ENCODE results near the gene RTP5. TPM values are rescaled to one million over a fixed set of nuclear protein-coding genes. Genes with fewer than 3 reads are reported as not detected.
"Not testable (repeated sequence)": the region's sequence is repeated elsewhere in the genome, so short reads cannot be mapped to it uniquely, and the experiment has no call there.

Gene RTP5
- total RNA-seq, 2 donors from 2014 or later: not detected

GRCh38 chr2:241904011-241904718 is 34.6 kb downstream of the RTP5 start:
- Histone ChIP-seq H3K4me3 (ENCODE audit: low read length) (no peak overlapping the region), H3K27me3 (ENCODE audit: control insufficient read depth, insufficient read depth, low read length, poor library complexity, severe bottlenecking) (no peaks in the 10 kb centered on the region), H3K27ac (ENCODE audit: low read depth, low read length) (no peak overlapping the region), H3K9ac (ENCODE audit: extremely low read depth, low read length, poor library complexity, severe bottlenecking) (no peak overlapping the region), H3K36me3 (ENCODE audit: control insufficient read depth, insufficient read depth, low read length) (no peaks in the 10 kb centered on the region), H3K9me3 (ENCODE audit: control insufficient read depth, low read length) (no peaks in the 10 kb centered on the region), H3K4me1 (ENCODE audit: control insufficient read depth, insufficient read depth, low read length) (peaks cover 5% of the 10 kb centered on the region)
- H3K27ac Mint-ChIP-seq: no peak overlapping the region
- WGBS, 2 experiments (ENCODE audit: insufficient coverage in 1 of 2, insufficient read length in 1 of 2): 92 to 94% methylated on average over 15 to 19 of the region's 19 CpGs
- H3K27me3 Mint-ChIP-seq (ENCODE audit: insufficient read depth): no peaks in the 10 kb centered on the region
- H3K9me3 Mint-ChIP-seq: no peaks in the 10 kb centered on the region
- H3K36me3 Mint-ChIP-seq (ENCODE audit: low read depth): no peaks in the 10 kb centered on the region
- no peak overlapping the region for H3K4me3 Mint-ChIP-seq
- no peak for TF ChIP-seq CTCF (conservative IDR thresholded peaks at IDR 0.05)
- DNase-seq: peak; percentile 41
- peaks cover 15% of the 10 kb centered on the region for H3K4me1 Mint-ChIP-seq

- H3K27me3 ChIP-seq (ENCODE audit: control insufficient read depth, insufficient read depth, low read length, poor library complexity, severe bottlenecking): no peaks in the 10 kb centered on the region
- H3K36me3 Mint-ChIP-seq (ENCODE audit: low read depth): no peaks in the 10 kb centered on the region
- WGBS, 2 experiments (ENCODE audit: insufficient coverage in 1 of 2, insufficient read length in 1 of 2): 90 to 95% methylated on average over 16 to 29 of the region's 29 CpGs
- H3K4me3 ChIP-seq (ENCODE audit: low read length): no peak overlapping the region
- no peaks in the 10 kb centered on the region for H3K27me3 Mint-ChIP-seq (ENCODE audit: insufficient read depth)
- H3K36me3 ChIP-seq (ENCODE audit: control insufficient read depth, insufficient read depth, low read length): no peaks in the 10 kb centered on the region
- TF ChIP-seq CTCF (conservative IDR thresholded peaks at IDR 0.05): no peak
- no peaks in the 10 kb centered on the region for H3K9me3 Mint-ChIP-seq
- DNase-seq: peak; percentile 38
- H3K4me3 Mint-ChIP-seq: no peak overlapping the region
- peak overlapping the region; percentile 26 for H3K27ac Mint-ChIP-seq
- H3K27ac ChIP-seq (ENCODE audit: low read depth, low read length): no peak overlapping the region
- H3K9me3 ChIP-seq (ENCODE audit: control insufficient read depth, low read length): no peaks in the 10 kb centered on the region
- H3K4me1 Mint-ChIP-seq: peaks cover 7% of the 10 kb centered on the region
- H3K4me1 ChIP-seq (ENCODE audit: control insufficient read depth, insufficient read depth, low read length): peaks cover 5% of the 10 kb centered on the region
- no peak overlapping the region for H3K9ac ChIP-seq (ENCODE audit: extremely low read depth, low read length, poor library complexity, severe bottlenecking)
These were observed 35.5 kb downstream of the RTP5 start for GRCh38 chr2:241904791-241905710.

GRCh38 chr2:241905716-241906377 is 36.3 kb downstream of the RTP5 start:
- Histone ChIP-seq H3K9ac (ENCODE audit: extremely low read depth, low read length, poor library complexity, severe bottlenecking) (no peak overlapping the region), H3K27me3 (ENCODE audit: control insufficient read depth, insufficient read depth, low read length, poor library complexity, severe bottlenecking) (no peaks in the 10 kb centered on the region), H3K4me3 (ENCODE audit: low read length) (no peak overlapping the region), H3K4me1 (ENCODE audit: control insufficient read depth, insufficient read depth, low read length) (peaks cover 5% of the 10 kb centered on the region), H3K27ac (ENCODE audit: low read depth, low read length) (no peak overlapping the region), H3K36me3 (ENCODE audit: control insufficient read depth, insufficient read depth, low read length) (no peaks in the 10 kb centered on the region), H3K9me3 (ENCODE audit: control insufficient read depth, low read length) (no peaks in the 10 kb centered on the region)
- peaks cover 6% of the 10 kb centered on the region for H3K4me1 Mint-ChIP-seq
- peak overlapping the region; percentile 26 for H3K27ac Mint-ChIP-seq
- no peaks in the 10 kb centered on the region for H3K36me3 Mint-ChIP-seq (ENCODE audit: low read depth)
- no peak overlapping the region for H3K4me3 Mint-ChIP-seq
- WGBS, 2 experiments (ENCODE audit: insufficient coverage in 1 of 2, insufficient read length in 1 of 2): 84 to 89% methylated on average over 6 to 14 of the region's 14 CpGs
- DNase-seq: no peak
- no peaks in the 10 kb centered on the region for H3K9me3 Mint-ChIP-seq
- H3K27me3 Mint-ChIP-seq (ENCODE audit: insufficient read depth): no peaks in the 10 kb centered on the region
- no peak for TF ChIP-seq CTCF (conservative IDR thresholded peaks at IDR 0.05)

GRCh38 chr2:241906378-241906770 is 36.8 kb downstream of the RTP5 start:
- H3K36me3 ChIP-seq (ENCODE audit: control insufficient read depth, insufficient read depth, low read length); H3K4me1 Mint-ChIP-seq; H3K9ac ChIP-seq (ENCODE audit: extremely low read depth, low read length, poor library complexity, severe bottlenecking); H3K27me3 ChIP-seq (ENCODE audit: control insufficient read depth, insufficient read depth, low read length, poor library complexity, severe bottlenecking); H3K27ac Mint-ChIP-seq; H3K36me3 Mint-ChIP-seq (ENCODE audit: low read depth); DNase-seq; H3K4me3 Mint-ChIP-seq; H3K4me1 ChIP-seq (ENCODE audit: control insufficient read depth, insufficient read depth, low read length); H3K4me3 ChIP-seq (ENCODE audit: low read length); H3K9me3 ChIP-seq (ENCODE audit: control insufficient read depth, low read length); H3K27ac ChIP-seq (ENCODE audit: low read depth, low read length); H3K9me3 Mint-ChIP-seq; H3K27me3 Mint-ChIP-seq (ENCODE audit: insufficient read depth): not testable (repeated sequence)
- WGBS, 2 experiments (ENCODE audit: insufficient coverage in 1 of 2, insufficient read length in 1 of 2): 89 to 94% methylated on average over 4 to 5 of the region's 5 CpGs

Data from endodermal cell (in vitro differentiated cells).